Measurements from ENCODE around the gene ZFP1.

DNA sequence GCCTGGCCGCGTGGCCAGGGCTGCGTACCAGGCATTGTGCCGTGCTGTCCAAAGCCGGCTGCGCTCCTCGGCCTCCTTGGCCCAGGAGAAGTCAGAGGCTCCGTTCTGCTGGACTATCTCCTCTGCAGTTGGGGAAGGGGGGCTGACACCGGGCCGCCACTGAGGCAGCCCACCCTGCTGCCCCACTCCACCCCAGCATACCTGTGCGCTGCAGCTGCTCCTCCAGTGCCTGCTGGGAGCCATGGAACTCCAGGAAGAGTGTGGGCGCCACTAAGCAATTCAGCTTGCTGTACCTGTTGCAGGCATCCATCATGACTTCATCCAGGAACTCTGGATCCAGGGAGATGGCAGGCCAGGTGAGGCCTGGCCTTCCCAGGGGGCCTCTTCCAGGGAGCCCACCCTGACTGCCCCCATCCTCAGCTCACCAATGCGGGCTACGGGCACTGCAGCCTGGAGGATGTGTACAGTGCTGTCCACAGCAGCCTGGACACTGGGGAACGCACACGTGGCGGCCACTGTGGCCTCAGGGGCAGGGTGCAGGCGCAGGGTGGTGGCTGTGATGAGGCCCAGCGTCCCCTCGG, 34.7 kb upstream of the ZFP1 start:
- TF ChIP-seq POLR2A (IDR thresholded peaks at IDR 0.05; ENCODE audit: low read length) (no peak), REST (IDR thresholded peaks at IDR 0.05) (no peak), JUNB (IDR thresholded peaks at IDR 0.05) (no peak), CTCF (IDR thresholded peaks at IDR 0.05) (no peak), MAZ (IDR thresholded peaks at IDR 0.05; ENCODE audit: borderline replicate concordance, low read depth, low read length) (no peak), CBX8 (IDR thresholded peaks at IDR 0.05) (no peak), BHLHE40 (IDR thresholded peaks at IDR 0.05; ENCODE audit: low read depth, low read length) (no peak), CHD2 (IDR thresholded peaks at IDR 0.05; ENCODE audit: low read length, partially characterized antibody) (no peak), BCL3 (IDR thresholded peaks at IDR 0.05) (no peak), EP300 (IDR thresholded peaks at IDR 0.05) (no peak), NPAS2 (CRISPR knock-in tag; IDR thresholded peaks at IDR 0.05; ENCODE audit: borderline replicate concordance) (no peak)
- TF ChIP-seq, protein P1, sequence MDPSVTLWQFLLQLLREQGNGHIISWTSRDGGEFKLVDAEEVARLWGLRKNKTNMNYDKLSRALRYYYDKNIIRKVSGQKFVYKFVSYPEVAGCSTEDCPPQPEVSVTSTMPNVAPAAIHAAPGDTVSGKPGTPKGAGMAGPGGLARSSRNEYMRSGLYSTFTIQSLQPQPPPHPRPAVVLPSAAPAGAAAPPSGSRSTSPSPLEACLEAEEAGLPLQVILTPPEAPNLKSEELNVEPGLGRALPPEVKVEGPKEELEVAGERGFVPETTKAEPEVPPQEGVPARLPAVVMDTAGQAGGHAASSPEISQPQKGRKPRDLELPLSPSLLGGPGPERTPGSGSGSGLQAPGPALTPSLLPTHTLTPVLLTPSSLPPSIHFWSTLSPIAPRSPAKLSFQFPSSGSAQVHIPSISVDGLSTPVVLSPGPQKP (IDR thresholded peaks at IDR 0.05; ENCODE audit: low read depth, low read length), result no peak
- TF ChIP-seq, protein P2, sequence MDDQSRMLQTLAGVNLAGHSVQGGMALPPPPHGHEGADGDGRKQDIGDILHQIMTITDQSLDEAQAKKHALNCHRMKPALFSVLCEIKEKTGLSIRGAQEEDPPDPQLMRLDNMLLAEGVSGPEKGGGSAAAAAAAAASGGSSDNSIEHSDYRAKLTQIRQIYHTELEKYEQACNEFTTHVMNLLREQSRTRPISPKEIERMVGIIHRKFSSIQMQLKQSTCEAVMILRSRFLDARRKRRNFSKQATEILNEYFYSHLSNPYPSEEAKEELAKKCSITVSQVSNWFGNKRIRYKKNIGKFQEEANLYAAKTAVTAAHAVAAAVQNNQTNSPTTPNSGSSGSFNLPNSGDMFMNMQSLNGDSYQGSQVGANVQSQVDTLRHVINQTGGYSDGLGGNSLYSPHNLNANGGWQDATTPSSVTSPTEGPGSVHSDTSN (IDR thresholded peaks at IDR 0.05), result no peak

Measured in A549 (cell line).